Heart right ventricle (tissue), 16 donors: ENCODE measurements around the gene PDE9A. TPM values are rescaled to one million over a fixed set of nuclear protein-coding genes. Genes with fewer than 3 reads are reported as not detected.
"Not testable (repeated sequence)": the region's sequence is repeated elsewhere in the genome, so short reads cannot be mapped to it uniquely, and the experiment has no call there.

Source experiments
- ATAC-seq, 8 donors: fragments of 200-7000 bp; cut with Tn5 transposase; one replicate each; pipeline ENCODE4 v1.9.1; 2020; ENCODE audit warnings: mild to moderate bottlenecking in 8 of 8, moderate library complexity in 8 of 8, moderate number of reproducible peaks in 1 of 8
- DNase-seq, 2 donors: peaks; one replicate each; pipeline ENCODE4 v3.0.0-alpha.2; 2020
- H3K27ac ChIP-seq, 10 donors: fragments of 200-600 bp; sonication (generic) in 2 of 10; one replicate each; pipeline versions ENCODE4 v1.5.0 to v1.8.0; 2020 to 2022; ENCODE audit warnings: mild to moderate bottlenecking in 3 of 10
- H3K27me3 ChIP-seq, 7 donors: fragments of 200-600 bp; one replicate each; pipeline ENCODE4 v1.8.0; 2021 to 2022; ENCODE audit warnings: mild to moderate bottlenecking in 2 of 7
- H3K36me3 ChIP-seq, 9 donors: fragments of 200-600 bp; sonication (generic) in 1 of 9; one replicate each; pipeline versions ENCODE4 v1.5.0 to v1.8.0; 2020 to 2022; ENCODE audit warnings: mild to moderate bottlenecking in 2 of 9
- H3K4me1 ChIP-seq, 9 donors: fragments of 200-600 bp; sonication (generic) in 1 of 9; one replicate each; pipeline versions ENCODE4 v1.5.0 to v1.8.0; 2020 to 2022; ENCODE audit warnings: mild to moderate bottlenecking in 4 of 9
- H3K4me3 ChIP-seq, 10 donors: fragments of 200-600 bp; sonication (generic) in 2 of 10; one replicate each; pipeline versions ENCODE4 v1.5.0 to v1.8.0; 2020 to 2022; ENCODE audit warnings: mild to moderate bottlenecking in 7 of 10, moderate library complexity in 2 of 10
- H3K9me3 ChIP-seq, 11 donors: fragments of 200-600 bp in 10 of 11; sonication (generic) in 2 of 11; one replicate each; pipeline versions ENCODE4 v1.5.0 to v1.8.0; 2013 to 2022; ENCODE audit warnings: mild to moderate bottlenecking in 2 of 11, control low read depth in 1 of 11, moderate library complexity in 1 of 11
- CTCF ChIP-seq, 9 donors: fragments of 200-600 bp; sonication (generic) in 2 of 9; IDR thresholded peaks; one replicate each; pipeline versions ENCODE4 v1.5.0 to v1.8.0; 2021 to 2022; ENCODE audit warnings: antibody characterized with exemption in 9 of 9, mild to moderate bottlenecking in 5 of 9, moderate library complexity in 1 of 9
- WGBS, 2 donors: extraction: QIAGEN DNeasy Blood & Tissue Kit; methylation state at CpG; one replicate each; pipeline ENCODE4 v1.1.7; 2013; ENCODE audit warnings: inconsistent platforms in 1 of 2; 5-methylcytosine and 5-hydroxymethylcytosine counted together
- intact Hi-C, 10 donors: fragments of 100-400 bp; cut with DNase I; formaldehyde crosslinking; loops; one replicate each; pipeline versions ENCODE4 v1.11.1 to v1.14.2; 2022
- polyA plus RNA-seq, 2 donors: library from polyadenylated mRNA; stranded (reverse); fragments of 200-250 nt; gene quantifications; one replicate each; pipeline ENCODE4 v1.2.3, GENCODE V29; 2013
- total RNA-seq, 10 donors: library from RNA; stranded (reverse); fragmentation: NEBNext Ultra II Directional in 3 of 10; extraction: Animal tissue kit (Norgen Biotek cat#: 25700) in 3 of 10; gene quantifications; one replicate each; pipeline versions ENCODE4 v1.2.1 to v1.2.4, GENCODE V29; 2021 to 2023
- donor health status: Arrhythmogenic right ventricular cardiomyopathy.
- donor health status: ischemic (EF 13 %, LVEDD 7.1; RV severe dilation, severe dysfunction).
- donor health status: healthy with polysubstance abuse.
- donor health status: DM: no; HTN: yes; CAD: no.
- donor health status: DM: no; HTN: no; CAD: no.
- donor health status: ischemic (EF 25% LVEDD 6.9; RV normal size, moderate dysfunction).
- donor health status: ischemic (EF 25% LVEDD 5.7; RV mildly dilated, moderate dysfunction).
- donor health status: healthy.
- donor health status: DM: yes; HTN: yes; CAD: no.
- donor health status: Ischemic cardiomyopathy.
- donor health status: ischemic (EF 35%, LVEDD 5.7; RV mildly dilated, moderate dysfunction).
- donor health status: nonischemic (EF 11% LVEDD 7.7; RV severe dilation, severe dysfunction).
- donor health status: DM: yes; HTN: yes; CAD: no.
- donor health status: PGD.
- donor health status: ischemic (EF 29% LVEDD 5.4; RV normal size, mild dysfunction).
- donor health status: nonischemic (EF 23%, LVEDD 6.1; RV moderate dilation, normal function).

Gene PDE9A
- total and polyA plus RNA-seq, 12 donors, result 1.2 to 7.0 (median 2.2) TPM

- 49 to 61% methylated on average over 15 of the region's 15 CpGs for WGBS, 2 donors
- Histone ChIP-seq H3K9me3 (no peaks in the 10 kb centered on the region), H3K36me3 (no peaks in the 10 kb centered on the region), H3K27ac (no peak overlapping the region), H3K27me3 (peaks cover 0 to 47% (median 19%) of the 10 kb centered on the region in 7 donors), H3K4me3 (no peak overlapping the region), H3K4me1 (peaks cover 0 to 9% (median 0%) of the 10 kb centered on the region in 9 donors)
- DNase-seq (peak; percentile 66 to 78), ATAC-seq (peak; percentile 69 to 96 (median 88))
- TF ChIP-seq CTCF (IDR thresholded peaks at IDR 0.05), result no peak
- intact Hi-C loops, result no loop called here
Measured at GRCh38 chr21:42627527-42628289, 25.7 kb upstream of the PDE9A start.

- H3K9me3 ChIP-seq, DNase-seq, H3K27ac ChIP-seq, H3K4me1 ChIP-seq, H3K4me3 ChIP-seq, H3K36me3 ChIP-seq, ATAC-seq, intact Hi-C loops: not testable (repeated sequence)
- peaks cover 0 to 47% (median 12%) of the 10 kb centered on the region in 7 donors for H3K27me3 ChIP-seq
- 72 to 80% methylated on average over 2 of the region's 2 CpGs for WGBS, 2 donors
Measured at GRCh38 chr21:42628466-42629061, 24.9 kb upstream of the PDE9A start.

GRCh38 chr21:42629933-42630589, 23.4 kb upstream of the PDE9A start:
- no peak for DNase-seq
- Histone ChIP-seq H3K36me3 (no peaks in the 10 kb centered on the region), H3K4me3 (no peak overlapping the region), H3K9me3 (no peaks in the 10 kb centered on the region), H3K4me1 (peaks cover 0 to 9% (median 0%) of the 10 kb centered on the region in 9 donors), H3K27ac (no peak overlapping the region), H3K27me3 (peaks cover 0 to 41% (median 7%) of the 10 kb centered on the region in 7 donors)
- no peak for TF ChIP-seq CTCF (IDR thresholded peaks at IDR 0.05)
- no peak for ATAC-seq
- intact Hi-C loops, result no loop called here
- WGBS, 2 donors, result 71% methylated on average over 9 of the region's 9 CpGs

GRCh38 chr21:42630626-42631025, 22.8 kb upstream of the PDE9A start:
- WGBS, 2 donors, result 54 to 60% methylated on average over 9 of the region's 9 CpGs
- Histone ChIP-seq H3K9me3 (no peaks in the 10 kb centered on the region), H3K4me3 (no peak overlapping the region), H3K36me3 (no peaks in the 10 kb centered on the region), H3K27me3 (peaks cover 0 to 39% (median 7%) of the 10 kb centered on the region in 7 donors), H3K27ac (no peak overlapping the region), H3K4me1 (peaks cover 0 to 9% (median 0%) of the 10 kb centered on the region in 9 donors)
- ATAC-seq, result peak in 1 of 8 donors; percentile 36
- no peak for TF ChIP-seq CTCF (IDR thresholded peaks at IDR 0.05)
- intact Hi-C loops, result no loop called here
- DNase-seq, result no peak
